CD4-positive, CD25-positive, alpha-beta regulatory T cell (primary cell): Measurements from ENCODE around the gene MCMBP. TPM values are rescaled to one million over a fixed set of nuclear protein-coding genes. Genes with fewer than 3 reads are reported as not detected.
"Not testable (repeated sequence)": the region's sequence is repeated elsewhere in the genome, so short reads cannot be mapped to it uniquely, and the experiment has no call there.

Experiments
- ATAC-seq, 2 donors: fragments of 150-1000 bp; cut with Tn5 transposase; one replicate each; pipeline ENCODE4 v1.10.0; 2021; ENCODE audit warnings: low read depth in 2 of 2, moderate number of reproducible peaks in 2 of 2, moderate library complexity in 1 of 2
- DNase-seq, 3 donors: peaks; one replicate each; pipeline versions ENCODE4 v3.0.0 to v3.0.0-alpha.2; 2012 to 2022; ENCODE audit warnings: mixed read lengths in 1 of 3
- H3K27ac ChIP-seq: one replicate; pipeline ENCODE4 v1.7.0; 2013; ENCODE audit warnings: mild to moderate bottlenecking, low read length; ENCODE audit not compliant: insufficient read depth, poor library complexity, severe bottlenecking
- H3K27me3 ChIP-seq: one replicate; pipeline ENCODE4 v1.7.0; 2013; ENCODE audit warnings: low read length; ENCODE audit not compliant: control insufficient read depth, insufficient read depth
- H3K36me3 ChIP-seq: one replicate; pipeline ENCODE4 v1.7.0; 2013; ENCODE audit warnings: mild to moderate bottlenecking, low read length, moderate library complexity; ENCODE audit not compliant: control insufficient read depth, insufficient read depth
- H3K4me1 ChIP-seq: 2 replicates; pipeline ENCODE4 v1.7.0; 2013; ENCODE audit warnings: mild to moderate bottlenecking, low read length; ENCODE audit not compliant: insufficient read depth, control insufficient read depth, poor library complexity, severe bottlenecking
- H3K4me3 ChIP-seq: one replicate; pipeline ENCODE4 v1.7.0; 2013; ENCODE audit warnings: low read depth, mild to moderate bottlenecking, low read length, moderate library complexity
- H3K9me3 ChIP-seq, 2 experiments: 1 replicate in 1 of 2; 2 replicates in 1 of 2; pipeline ENCODE4 v1.7.0; 2013; ENCODE audit warnings: low read length in 2 of 2, mild to moderate bottlenecking in 1 of 2, moderate library complexity in 1 of 2; ENCODE audit not compliant: control insufficient read depth in 2 of 2
- H3K27ac Mint-ChIP-seq, 3 donors: one replicate each; pipeline ENCODE4 v1.8.0; 2020 to 2022; ENCODE audit warnings: mild to moderate bottlenecking in 3 of 3, mixed read lengths in 3 of 3, moderate library complexity in 2 of 3
- H3K27me3 Mint-ChIP-seq: one replicate; pipeline ENCODE4 v1.8.0; 2022; ENCODE audit warnings: mild to moderate bottlenecking, mixed read lengths
- H3K36me3 Mint-ChIP-seq: one replicate; pipeline ENCODE4 v1.8.0; 2020; ENCODE audit warnings: mixed read lengths
- H3K4me1 Mint-ChIP-seq, 4 donors: one replicate each; pipeline ENCODE4 v1.8.0; 2020 to 2022; ENCODE audit warnings: mixed read lengths in 4 of 4, mild to moderate bottlenecking in 1 of 4
- H3K4me3 Mint-ChIP-seq, 4 donors: one replicate each; pipeline ENCODE4 v1.8.0; 2020 to 2022; ENCODE audit warnings: mild to moderate bottlenecking in 4 of 4, mixed read lengths in 4 of 4, moderate library complexity in 3 of 4
- H3K9me3 Mint-ChIP-seq, 7 donors: one replicate each; pipeline ENCODE4 v1.8.0; 2020 to 2022; ENCODE audit warnings: mixed read lengths in 7 of 7, mild to moderate bottlenecking in 3 of 7, moderate library complexity in 2 of 7
- polyA plus RNA-seq, 4 donors: library from polyadenylated mRNA; unstranded; fragments of 300-500 nt; fragmentation: Illumina TruSeq; gene quantifications; one replicate each; pipeline ENCODE4 v1.2.3, GENCODE V29; 2021
- total RNA-seq: library from RNA; stranded (reverse); gene quantifications from one replicate; pipeline ENCODE4 v1.2.3, GENCODE V29; 2022

The MCMBP gene
- total RNA-seq (36.1 TPM), polyA plus RNA-seq (10 to 100 TPM; 62.8 to 69.6 (median 64.4) TPM)

GRCh38 chr10:119872610-119872859 is at the start of gene MCMBP:
MCMBP (minus strand) TSS chr10:119872843; CDS start chr10:119872584, 259 bp downstream.
- DNase-seq, result no peak
- peaks cover 21 to 49% (median 39%) of the 10 kb centered on the region in 4 donors for H3K4me1 Mint-ChIP-seq
- no peak for ATAC-seq
- H3K9me3 Mint-ChIP-seq, result peaks cover 0 to 1% (median 0%) of the 10 kb centered on the region in 7 donors
- H3K4me1 ChIP-seq, result peaks cover 51% of the 10 kb centered on the region
- H3K4me3 ChIP-seq, result peak within 1 kb of the TSS; percentile 96
- H3K9me3 ChIP-seq, result no peaks in the 10 kb centered on the region
- no peaks in the 10 kb centered on the region for H3K36me3 ChIP-seq
- H3K27me3 Mint-ChIP-seq, result no peaks in the 10 kb centered on the region
- peak within 1 kb of the TSS; percentile 92 to 98 (median 94) for H3K4me3 Mint-ChIP-seq
- peak within 1 kb of the TSS; percentile 90 for H3K27ac ChIP-seq
- peaks cover 4% of the 10 kb centered on the region for H3K36me3 Mint-ChIP-seq
- no peaks in the 10 kb centered on the region for H3K27me3 ChIP-seq
- H3K27ac Mint-ChIP-seq, result peak within 1 kb of the TSS; percentile 90 to 94 (median 93)

- peak overlapping the region in 2 of 3 donors; percentile 7 to 54 for H3K27ac Mint-ChIP-seq
- H3K9me3 Mint-ChIP-seq, result no peaks in the 10 kb centered on the region
- H3K9me3 ChIP-seq, result no peaks in the 10 kb centered on the region
- H3K4me1 Mint-ChIP-seq, result peaks cover 0 to 17% (median 6%) of the 10 kb centered on the region in 4 donors
- H3K27ac ChIP-seq, result no peak overlapping the region
- DNase-seq, result peak in 1 of 3 donors; percentile 7
- no peaks in the 10 kb centered on the region for H3K27me3 ChIP-seq
- H3K36me3 Mint-ChIP-seq, result peaks cover 47% of the 10 kb centered on the region
- no peak overlapping the region for H3K4me3 Mint-ChIP-seq
- H3K4me1 ChIP-seq, result no peaks in the 10 kb centered on the region
- H3K27me3 Mint-ChIP-seq, result no peaks in the 10 kb centered on the region
- H3K4me3 ChIP-seq, result no peak overlapping the region
- ATAC-seq, result no peak
- peaks cover 74% of the 10 kb centered on the region for H3K36me3 ChIP-seq
These were observed 47.2 kb upstream of the MCMBP start for GRCh38 chr10:119919826-119920225.

GRCh38 chr10:119919271-119919670 is 46.6 kb upstream of the MCMBP start:
- H3K9me3 ChIP-seq, result no peaks in the 10 kb centered on the region
- Mint-ChIP-seq H3K4me1 (peaks cover 0 to 17% (median 7%) of the 10 kb centered on the region in 4 donors), H3K36me3 (peaks cover 50% of the 10 kb centered on the region), H3K27me3 (no peaks in the 10 kb centered on the region), H3K4me3 (no peak overlapping the region), H3K9me3 (no peaks in the 10 kb centered on the region), H3K27ac (peak overlapping the region; percentile 11 to 54 (median 48))
- H3K4me3 ChIP-seq, result no peak overlapping the region
- no peaks in the 10 kb centered on the region for H3K4me1 ChIP-seq
- ATAC-seq (no peak), DNase-seq (no peak)
- H3K36me3 ChIP-seq, result peaks cover 77% of the 10 kb centered on the region
- no peak overlapping the region for H3K27ac ChIP-seq
- no peaks in the 10 kb centered on the region for H3K27me3 ChIP-seq

GRCh38 chr10:119917777-119918176 is 45.1 kb upstream of the MCMBP start:
- no peak for ATAC-seq
- Mint-ChIP-seq H3K4me1 (peaks cover 0 to 11% (median 7%) of the 10 kb centered on the region in 4 donors), H3K36me3 (peaks cover 44% of the 10 kb centered on the region), H3K27ac (no peak overlapping the region), H3K4me3 (no peak overlapping the region), H3K9me3 (no peaks in the 10 kb centered on the region), H3K27me3 (no peaks in the 10 kb centered on the region)
- Histone ChIP-seq H3K36me3 (peaks cover 78% of the 10 kb centered on the region), H3K27ac (no peak overlapping the region), H3K4me3 (no peak overlapping the region), H3K27me3 (no peaks in the 10 kb centered on the region), H3K4me1 (no peaks in the 10 kb centered on the region), H3K9me3 (no peaks in the 10 kb centered on the region)
- DNase-seq, result no peak

- Histone ChIP-seq H3K27me3 (no peaks in the 10 kb centered on the region), H3K36me3 (peaks cover 66% of the 10 kb centered on the region), H3K9me3 (no peaks in the 10 kb centered on the region), H3K4me3 (no peak overlapping the region), H3K27ac (no peak overlapping the region), H3K4me1 (no peaks in the 10 kb centered on the region)
- DNase-seq (no peak), ATAC-seq (no peak)
- no peak overlapping the region for H3K4me3 Mint-ChIP-seq
- no peaks in the 10 kb centered on the region for H3K9me3 Mint-ChIP-seq
- no peaks in the 10 kb centered on the region for H3K27me3 Mint-ChIP-seq
- peaks cover 0 to 8% (median 8%) of the 10 kb centered on the region in 4 donors for H3K4me1 Mint-ChIP-seq
- peaks cover 43% of the 10 kb centered on the region for H3K36me3 Mint-ChIP-seq
- no peak overlapping the region for H3K27ac Mint-ChIP-seq
These were observed 38.0 kb upstream of the MCMBP start for GRCh38 chr10:119910689-119911088.

GRCh38 chr10:119908166-119908565 is 35.5 kb upstream of the MCMBP start:
- no peaks in the 10 kb centered on the region for H3K9me3 ChIP-seq
- no peaks in the 10 kb centered on the region for H3K4me1 ChIP-seq
- H3K9me3 Mint-ChIP-seq, result no peaks in the 10 kb centered on the region
- H3K4me3 Mint-ChIP-seq, result no peak overlapping the region
- H3K4me3 ChIP-seq, result no peak overlapping the region
- H3K4me1 Mint-ChIP-seq, result peaks cover 0 to 8% (median 5%) of the 10 kb centered on the region in 4 donors
- H3K27ac Mint-ChIP-seq, result peak overlapping the region in 1 of 3 donors; percentile 7
- no peak overlapping the region for H3K27ac ChIP-seq
- H3K27me3 Mint-ChIP-seq, result no peaks in the 10 kb centered on the region
- H3K27me3 ChIP-seq, result no peaks in the 10 kb centered on the region
- peaks cover 79% of the 10 kb centered on the region for H3K36me3 ChIP-seq
- ATAC-seq, result no peak
- no peak for DNase-seq
- peaks cover 46% of the 10 kb centered on the region for H3K36me3 Mint-ChIP-seq

GRCh38 chr10:119907695-119908094 is 35.1 kb upstream of the MCMBP start:
- H3K27ac ChIP-seq, H3K4me1 ChIP-seq, H3K4me3 ChIP-seq, H3K27me3 Mint-ChIP-seq, H3K9me3 ChIP-seq, H3K9me3 Mint-ChIP-seq, H3K4me3 Mint-ChIP-seq, DNase-seq, H3K4me1 Mint-ChIP-seq, ATAC-seq, H3K27me3 ChIP-seq: not testable (repeated sequence)
- H3K27ac Mint-ChIP-seq, result peak overlapping the region in 1 of 3 donors; percentile 7
- peaks cover 46% of the 10 kb centered on the region for H3K36me3 Mint-ChIP-seq
- H3K36me3 ChIP-seq, result peaks cover 79% of the 10 kb centered on the region

GRCh38 chr10:119903946-119904666 is 31.5 kb upstream of the MCMBP start:
- no peaks in the 10 kb centered on the region for H3K27me3 ChIP-seq
- no peak overlapping the region for H3K4me3 ChIP-seq
- no peak for ATAC-seq
- Mint-ChIP-seq H3K9me3 (no peaks in the 10 kb centered on the region), H3K36me3 (peaks cover 40% of the 10 kb centered on the region), H3K27me3 (no peaks in the 10 kb centered on the region), H3K4me3 (no peak overlapping the region), H3K4me1 (peaks cover 2 to 21% (median 13%) of the 10 kb centered on the region in 4 donors), H3K27ac (peak overlapping the region in 1 of 3 donors; percentile 34)
- DNase-seq, result no peak
- no peak overlapping the region for H3K27ac ChIP-seq
- H3K4me1 ChIP-seq, result no peaks in the 10 kb centered on the region
- H3K9me3 ChIP-seq, result no peaks in the 10 kb centered on the region
- H3K36me3 ChIP-seq, result peaks cover 69% of the 10 kb centered on the region
